A673 (cell line): ENCODE results near the gene DYRK3.

Experiments used
- EZH2 ChIP-seq: fragments of 200-600 bp; sonication (generic); IDR thresholded peaks from 2 replicates; pipeline ENCODE4 v1.6.1; 2017; ENCODE audit warnings: borderline replicate concordance, low read depth, mild to moderate bottlenecking, mixed read lengths, antibody characterized with exemption, low read length; ENCODE audit not compliant: poor library complexity, severe bottlenecking
- TF ChIP-seq, protein P1 (sequence below): fragments of 300-800, 200-600 bp; sonication (generic); conservative IDR thresholded peaks from 2 replicates; pipeline ENCODE4 v1.5.1; 2017; ENCODE audit warnings: low read depth, mild to moderate bottlenecking, antibody characterized with exemption, low read length, moderate library complexity, mixed read lengths

DNA sequence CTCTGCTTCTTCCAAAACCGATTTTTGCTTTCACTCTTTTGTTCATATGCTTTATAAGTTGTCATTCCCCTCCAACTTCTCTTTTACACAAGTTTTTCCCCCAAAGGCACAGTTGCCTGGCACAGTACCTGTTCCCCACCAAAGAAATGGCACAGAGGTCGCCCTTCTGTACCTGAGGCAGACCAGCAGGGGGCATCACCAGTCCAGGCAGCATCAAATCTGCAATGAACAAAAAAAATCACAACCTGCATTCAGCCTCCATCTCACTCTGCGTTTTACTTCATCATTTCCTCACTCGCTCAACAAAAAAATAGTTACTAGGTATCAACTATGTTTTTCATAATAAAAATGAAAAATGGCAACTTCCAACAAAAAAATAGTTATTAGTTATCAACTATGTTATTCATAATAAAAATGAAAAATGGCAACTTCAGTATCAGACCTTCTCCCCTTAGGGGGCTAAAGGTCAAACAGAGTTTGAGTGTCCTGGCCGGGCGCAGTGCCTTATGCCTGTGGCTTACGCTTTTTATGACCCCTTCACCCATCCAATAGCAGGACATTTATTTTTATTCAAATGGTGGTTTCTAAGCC, 27.1 kb upstream of the DYRK3 start:
- TF ChIP-seq, protein P1, sequence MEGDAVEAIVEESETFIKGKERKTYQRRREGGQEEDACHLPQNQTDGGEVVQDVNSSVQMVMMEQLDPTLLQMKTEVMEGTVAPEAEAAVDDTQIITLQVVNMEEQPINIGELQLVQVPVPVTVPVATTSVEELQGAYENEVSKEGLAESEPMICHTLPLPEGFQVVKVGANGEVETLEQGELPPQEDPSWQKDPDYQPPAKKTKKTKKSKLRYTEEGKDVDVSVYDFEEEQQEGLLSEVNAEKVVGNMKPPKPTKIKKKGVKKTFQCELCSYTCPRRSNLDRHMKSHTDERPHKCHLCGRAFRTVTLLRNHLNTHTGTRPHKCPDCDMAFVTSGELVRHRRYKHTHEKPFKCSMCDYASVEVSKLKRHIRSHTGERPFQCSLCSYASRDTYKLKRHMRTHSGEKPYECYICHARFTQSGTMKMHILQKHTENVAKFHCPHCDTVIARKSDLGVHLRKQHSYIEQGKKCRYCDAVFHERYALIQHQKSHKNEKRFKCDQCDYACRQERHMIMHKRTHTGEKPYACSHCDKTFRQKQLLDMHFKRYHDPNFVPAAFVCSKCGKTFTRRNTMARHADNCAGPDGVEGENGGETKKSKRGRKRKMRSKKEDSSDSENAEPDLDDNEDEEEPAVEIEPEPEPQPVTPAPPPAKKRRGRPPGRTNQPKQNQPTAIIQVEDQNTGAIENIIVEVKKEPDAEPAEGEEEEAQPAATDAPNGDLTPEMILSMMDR, result peak; percentile 74
- no peak for TF ChIP-seq EZH2
